Transverse colon (tissue), 1 donor: ENCODE results near the gene PRMT2.

ENCODE experiments used
- EP300 ChIP-seq: sonication (generic); formaldehyde crosslinking; IDR thresholded peaks from one replicate; pipeline ENCODE4 v1.6.1; 2017; ENCODE audit warnings: antibody characterized with exemption, low read depth
- POLR2A ChIP-seq: fragments of 450-650 bp; IDR thresholded peaks from one replicate; pipeline ENCODE4 v1.6.1; 2016; ENCODE audit warnings: antibody characterized with exemption, mild to moderate bottlenecking, moderate library complexity

GRCh38 chr21:46616050-46616449 lies 19.4 kb upstream of the PRMT2 start:
- no peak for TF ChIP-seq POLR2A
- TF ChIP-seq EP300, result no peak
